Sigmoid colon (tissue), 7 donors: Measurements from ENCODE around the gene KAT2A. TPM values are rescaled to one million over a fixed set of nuclear protein-coding genes. Genes with fewer than 3 reads are reported as not detected.

Experiments used
- DNase-seq: peaks from one replicate; pipeline ENCODE4 v3.0.0-alpha.2; 2019
- H3K27ac ChIP-seq, 4 donors: fragments of 200-600 bp; sonication (generic); one replicate each; pipeline ENCODE4 v1.5.1; 2016 to 2019; ENCODE audit warnings: mild to moderate bottlenecking in 1 of 4
- H3K27me3 ChIP-seq, 3 donors: fragments of 200-600 bp; sonication (generic); one replicate each; pipeline ENCODE4 v1.5.1; 2019; ENCODE audit warnings: mild to moderate bottlenecking in 1 of 3
- H3K36me3 ChIP-seq, 4 donors: fragments of 200-600 bp; sonication (generic); one replicate each; pipeline ENCODE4 v1.5.1; 2016 to 2019
- H3K4me1 ChIP-seq, 4 donors: fragments of 200-600 bp; sonication (generic); one replicate each; pipeline ENCODE4 v1.5.1; 2017 to 2019
- H3K4me3 ChIP-seq, 4 donors: fragments of 200-600 bp; sonication (generic); one replicate each; pipeline ENCODE4 v1.5.1; 2017 to 2019; ENCODE audit warnings: mild to moderate bottlenecking in 2 of 4, moderate library complexity in 1 of 4
- H3K9me3 ChIP-seq, 4 donors: fragments of 200-600 bp in 3 of 4; sonication (generic) in 3 of 4; one replicate each; pipeline versions ENCODE4 v1.5.1 to v1.6.1; 2013 to 2019
- CTCF ChIP-seq, 4 experiments: fragments of 450-650 bp in 3 of 4; fragments of 200-600 bp in 1 of 4; IDR thresholded peaks; one replicate each; pipeline ENCODE4 v1.5.1; 2016 to 2019; ENCODE audit warnings: antibody characterized with exemption in 4 of 4, mild to moderate bottlenecking in 3 of 4, moderate library complexity in 2 of 4
- EP300 ChIP-seq, 4 donors: sonication (generic); formaldehyde crosslinking; IDR thresholded peaks; one replicate each; pipeline ENCODE4 v1.6.1; 2017; ENCODE audit warnings: antibody characterized with exemption in 4 of 4
- POLR2A ChIP-seq, 2 donors: fragments of 450-650 bp; IDR thresholded peaks; one replicate each; pipeline ENCODE4 v1.6.1; 2016; ENCODE audit warnings: antibody characterized with exemption in 2 of 2, mild to moderate bottlenecking in 2 of 2, moderate library complexity in 2 of 2
- POLR2AphosphoS5 ChIP-seq, 4 donors: sonication (generic); formaldehyde crosslinking; IDR thresholded peaks; one replicate each; pipeline ENCODE4 v1.6.1; 2017; ENCODE audit warnings: antibody characterized with exemption in 4 of 4
- WGBS, 2 donors: extraction: QIAGEN DNeasy Blood & Tissue Kit; methylation state at CpG; one replicate each; pipeline ENCODE4 v1.1.7; 2013; 5-methylcytosine and 5-hydroxymethylcytosine counted together
- intact Hi-C: fragments of 100-400 bp; cut with DNase I; formaldehyde crosslinking; loops from one replicate; pipeline ENCODE4 v1.15.1; 2023
- polyA plus RNA-seq, 3 donors: library from polyadenylated mRNA; stranded (reverse); fragments of 200-250 nt; gene quantifications; one replicate each; pipeline ENCODE4 v1.2.3, GENCODE V29; 2013
- total RNA-seq, 4 donors: library from RNA; depleted of rRNA; stranded (reverse); fragments of >200 nt; gene quantifications; one replicate each; pipeline ENCODE4 v1.1.0, GENCODE V29; 2016
- donor health status: healthy with polysubstance abuse.
- donor health status: Bipolar disorder and iron deficiency.
- donor health status: healthy.

KAT2A gene
- total and polyA plus RNA-seq, 7 donors, result 6.9 to 95.8 (median 20.4) TPM

DNA sequence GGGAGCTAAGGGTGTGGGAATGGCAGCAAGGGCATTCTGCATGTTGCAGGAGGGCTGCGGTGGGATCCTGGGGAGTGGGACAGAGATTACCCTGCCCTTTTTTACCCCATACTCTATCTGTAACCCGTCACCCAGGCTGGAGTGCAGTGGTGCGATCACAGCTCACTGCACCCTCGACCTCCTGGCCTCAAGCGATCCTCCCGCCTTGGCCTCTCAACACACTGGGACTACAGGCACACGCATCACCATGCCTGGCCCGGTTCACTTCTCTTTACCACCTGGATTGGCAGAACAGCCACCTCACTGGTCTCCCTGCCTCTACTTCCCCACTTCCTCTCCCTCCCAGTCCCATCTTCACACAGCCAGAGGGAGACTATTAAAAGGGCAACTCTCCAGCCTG, 32.4 kb downstream of the KAT2A start:
- intact Hi-C loops, result no loop called here
- Histone ChIP-seq H3K27me3 (peaks cover 0 to 9% (median 0%) of the 10 kb centered on the region in 3 donors), H3K4me3 (no peak overlapping the region), H3K36me3 (no peaks in the 10 kb centered on the region), H3K27ac (no peak overlapping the region), H3K9me3 (no peaks in the 10 kb centered on the region), H3K4me1 (no peaks in the 10 kb centered on the region)
- TF ChIP-seq POLR2A (IDR thresholded peaks at IDR 0.05) (no peak), CTCF (IDR thresholded peaks at IDR 0.05) (no peak), EP300 (IDR thresholded peaks at IDR 0.05) (no peak), POLR2AphosphoS5 (IDR thresholded peaks at IDR 0.05) (no peak)
- 77 to 89% methylated on average over 8 of the region's 8 CpGs for WGBS, 2 donors
- DNase-seq, result no peak

- Histone ChIP-seq H3K9me3 (no peaks in the 10 kb centered on the region), H3K36me3 (no peaks in the 10 kb centered on the region), H3K27me3 (peaks cover 0 to 9% (median 0%) of the 10 kb centered on the region in 3 donors), H3K27ac (no peak overlapping the region), H3K4me1 (no peaks in the 10 kb centered on the region), H3K4me3 (no peak overlapping the region)
- TF ChIP-seq EP300 (IDR thresholded peaks at IDR 0.05) (no peak), POLR2AphosphoS5 (IDR thresholded peaks at IDR 0.05) (peak in 1 of 4 donors; percentile 28)
- intact Hi-C loops, result no loop called here
- DNase-seq, result no peak
- WGBS, 2 donors, result 23 to 65% methylated on average over 20 of the region's 20 CpGs
These were observed 33.1 kb downstream of the KAT2A start for GRCh38 chr17:42087736-42088705.

DNA sequence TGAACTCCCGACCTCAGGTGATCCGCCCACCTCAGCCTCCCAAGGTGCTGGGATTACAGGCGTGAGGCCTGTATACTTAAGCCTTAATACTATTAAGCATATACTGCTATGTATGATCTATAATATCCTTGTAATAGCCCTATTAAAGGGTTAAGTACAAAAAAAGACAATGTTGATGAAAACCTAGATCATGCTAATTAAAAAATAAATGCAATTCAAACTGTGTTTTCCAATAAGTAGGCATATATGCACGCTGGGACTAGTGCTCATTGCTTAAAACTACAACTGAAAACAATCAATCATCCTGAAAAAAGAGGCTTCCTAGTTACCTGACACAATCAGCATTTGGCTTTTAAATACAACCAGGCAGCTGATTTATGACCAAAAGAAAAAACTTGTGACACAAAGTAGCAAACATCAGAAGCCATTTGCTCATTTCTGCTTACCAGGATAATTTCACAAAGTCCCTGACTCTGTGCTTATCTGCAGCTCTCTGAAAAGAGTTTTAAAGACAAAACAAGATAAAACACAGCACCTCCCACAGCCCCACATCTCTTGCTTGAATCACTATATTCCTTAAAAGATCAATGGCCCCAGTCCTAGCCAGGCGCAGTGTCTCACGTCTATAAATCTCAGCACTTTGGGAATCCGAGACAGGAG, 34.0 kb downstream of the KAT2A start:
- WGBS, 2 donors, result 77 to 85% methylated on average over 7 of the region's 7 CpGs
- intact Hi-C loops, result no loop called here

DNA sequence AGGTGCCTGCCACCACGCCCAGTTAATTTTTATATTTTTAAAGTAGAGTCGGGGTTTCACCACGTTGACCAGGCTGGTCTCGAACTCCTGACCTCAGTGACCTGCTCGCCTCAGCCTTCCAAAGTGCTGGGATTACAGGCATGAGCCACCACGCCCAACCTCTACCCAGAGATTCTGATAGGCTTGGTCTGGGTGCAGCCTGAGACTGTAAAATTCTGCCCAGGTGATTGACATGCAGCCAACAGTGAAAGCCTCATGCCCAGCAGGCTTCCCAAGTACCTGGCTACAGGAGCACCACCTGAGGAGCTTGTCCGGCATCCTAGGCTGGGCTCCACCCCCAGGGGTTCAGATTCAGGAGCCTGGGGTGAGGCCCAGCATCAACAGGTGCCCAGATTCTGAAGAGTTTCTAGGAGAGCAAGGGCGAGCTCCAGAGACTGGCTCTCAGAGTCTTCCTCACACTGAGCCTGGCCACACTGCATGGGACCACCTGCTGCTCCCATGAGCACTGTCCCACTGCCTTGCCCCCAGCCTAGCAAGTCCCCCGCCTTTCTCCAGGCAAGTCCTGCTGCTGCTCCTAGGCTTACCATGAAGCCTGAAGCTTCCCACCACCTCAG, 39.5 kb downstream of the KAT2A start:
- no peaks in the 10 kb centered on the region for H3K9me3 ChIP-seq
- no peaks in the 10 kb centered on the region for H3K36me3 ChIP-seq
- no peak overlapping the region for H3K27ac ChIP-seq
- H3K4me3 ChIP-seq, result no peak overlapping the region
- DNase-seq, result no peak
- intact Hi-C loops, result no loop called here
- H3K27me3 ChIP-seq, result no peaks in the 10 kb centered on the region
- no peaks in the 10 kb centered on the region for H3K4me1 ChIP-seq
- WGBS, 2 donors, result 42 to 79% methylated on average over 9 of the region's 9 CpGs
- TF ChIP-seq POLR2A (IDR thresholded peaks at IDR 0.05) (no peak), POLR2AphosphoS5 (IDR thresholded peaks at IDR 0.05) (no peak), CTCF (IDR thresholded peaks at IDR 0.05) (no peak), EP300 (IDR thresholded peaks at IDR 0.05) (no peak)

More for the DNA sequence above, 34.0 kb downstream of the KAT2A start:
- DNase-seq, result no peak
- Histone ChIP-seq H3K27me3 (peaks cover 0 to 9% (median 0%) of the 10 kb centered on the region in 3 donors), H3K36me3 (no peaks in the 10 kb centered on the region), H3K9me3 (no peaks in the 10 kb centered on the region), H3K27ac (no peak overlapping the region), H3K4me1 (no peaks in the 10 kb centered on the region), H3K4me3 (no peak overlapping the region)
- TF ChIP-seq CTCF (IDR thresholded peaks at IDR 0.05) (no peak), EP300 (IDR thresholded peaks at IDR 0.05) (no peak), POLR2A (IDR thresholded peaks at IDR 0.05) (no peak), POLR2AphosphoS5 (IDR thresholded peaks at IDR 0.05) (no peak)

GRCh38 chr17:42079541-42079940, 41.6 kb downstream of the KAT2A start:
- Histone ChIP-seq H3K27ac (no peak overlapping the region), H3K36me3 (no peaks in the 10 kb centered on the region), H3K27me3 (no peaks in the 10 kb centered on the region), H3K9me3 (no peaks in the 10 kb centered on the region), H3K4me1 (no peaks in the 10 kb centered on the region), H3K4me3 (no peak overlapping the region)
- 64 to 80% methylated on average over 2 of the region's 2 CpGs for WGBS, 2 donors
- TF ChIP-seq CTCF (IDR thresholded peaks at IDR 0.05) (no peak), POLR2AphosphoS5 (IDR thresholded peaks at IDR 0.05) (no peak)
- intact Hi-C loops, result no loop called here
- DNase-seq, result no peak
